22Rv1 (cell line): ENCODE data around the gene CNTN4.

Source experiments
- ZFX ChIP-seq: fragments of 450-650 bp; IDR thresholded peaks from 2 replicates; pipeline ENCODE4 v1.6.1; 2017; ENCODE audit warnings: antibody characterized with exemption, borderline replicate concordance
- TF ChIP-seq, protein P1 (sequence below): fragments of 450-650 bp; IDR thresholded peaks from 2 replicates; pipeline ENCODE4 v1.5.1; 2017; ENCODE audit warnings: mild to moderate bottlenecking

DNA sequence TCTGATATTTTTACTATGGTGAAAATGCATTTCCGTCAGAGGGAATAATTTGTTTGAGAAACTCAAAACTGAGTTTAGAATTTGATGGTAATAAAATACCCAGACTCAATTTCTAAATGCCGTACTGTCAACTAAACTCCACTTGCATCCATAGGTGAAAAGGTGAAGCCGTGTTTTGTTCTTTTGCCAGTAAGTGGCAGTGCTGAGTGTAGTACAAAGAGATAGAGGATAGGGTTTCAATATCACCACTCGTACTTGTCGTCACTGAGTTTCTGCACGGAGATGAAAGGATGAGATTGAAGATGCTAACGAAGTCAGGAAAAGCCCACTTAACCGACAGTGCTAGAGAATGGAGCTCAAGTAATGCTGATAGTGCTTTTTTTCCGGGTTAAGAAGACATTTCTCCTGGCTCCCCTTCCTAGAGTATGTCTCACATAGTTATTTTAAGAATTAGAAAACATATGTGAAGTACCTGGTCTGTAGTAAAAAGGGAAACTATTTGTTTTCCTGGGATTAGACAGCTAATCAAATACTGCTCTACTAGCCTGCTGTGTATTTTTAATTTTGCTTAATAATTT is 666.4 kb downstream of the CNTN4 start:
- TF ChIP-seq, protein P1, sequence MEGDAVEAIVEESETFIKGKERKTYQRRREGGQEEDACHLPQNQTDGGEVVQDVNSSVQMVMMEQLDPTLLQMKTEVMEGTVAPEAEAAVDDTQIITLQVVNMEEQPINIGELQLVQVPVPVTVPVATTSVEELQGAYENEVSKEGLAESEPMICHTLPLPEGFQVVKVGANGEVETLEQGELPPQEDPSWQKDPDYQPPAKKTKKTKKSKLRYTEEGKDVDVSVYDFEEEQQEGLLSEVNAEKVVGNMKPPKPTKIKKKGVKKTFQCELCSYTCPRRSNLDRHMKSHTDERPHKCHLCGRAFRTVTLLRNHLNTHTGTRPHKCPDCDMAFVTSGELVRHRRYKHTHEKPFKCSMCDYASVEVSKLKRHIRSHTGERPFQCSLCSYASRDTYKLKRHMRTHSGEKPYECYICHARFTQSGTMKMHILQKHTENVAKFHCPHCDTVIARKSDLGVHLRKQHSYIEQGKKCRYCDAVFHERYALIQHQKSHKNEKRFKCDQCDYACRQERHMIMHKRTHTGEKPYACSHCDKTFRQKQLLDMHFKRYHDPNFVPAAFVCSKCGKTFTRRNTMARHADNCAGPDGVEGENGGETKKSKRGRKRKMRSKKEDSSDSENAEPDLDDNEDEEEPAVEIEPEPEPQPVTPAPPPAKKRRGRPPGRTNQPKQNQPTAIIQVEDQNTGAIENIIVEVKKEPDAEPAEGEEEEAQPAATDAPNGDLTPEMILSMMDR = peak; percentile 72
- no peak for TF ChIP-seq ZFX
